ENCODE measurements around the gene ORMDL2. TPM values are rescaled to one million over a fixed set of nuclear protein-coding genes. Genes with fewer than 3 reads are reported as not detected.
A peak's percentile ranks its signal among the peaks of the same experiment; 100 is the strongest.

Gene ORMDL2
- total and polyA plus RNA-seq, 8 donors: 0.89 to 53.9 (median 12.7) TPM; not detected in 1

DNA sequence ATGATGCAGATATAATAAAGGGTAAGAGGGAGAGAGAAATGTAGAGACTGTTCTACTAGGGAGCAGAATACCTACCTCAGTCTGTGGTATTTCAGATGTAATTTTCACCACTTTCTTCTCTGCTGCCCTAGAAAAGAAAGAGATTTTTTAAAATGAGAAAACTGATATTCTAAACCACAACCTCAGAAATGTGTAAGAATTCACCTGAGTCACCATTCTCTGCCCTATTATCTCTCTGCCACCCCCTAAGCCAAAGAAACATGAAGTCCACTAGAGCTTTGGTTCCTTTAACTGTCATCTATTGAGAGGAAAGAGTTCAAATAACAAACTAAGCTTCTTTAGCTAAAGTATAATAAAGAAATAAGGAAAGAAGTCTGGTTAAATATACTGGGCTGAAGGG is 21.9 kb upstream of the ORMDL2 start:
- Histone ChIP-seq H3K36me3 (peaks cover 52 to 100% (median 94%) of the 10 kb centered on the region in 4 donors), H3K27me3 (no peaks in the 10 kb centered on the region), H3K27ac (no peak overlapping the region), H3K4me3 (no peak overlapping the region), H3K4me1 (peaks cover 0 to 5% (median 0%) of the 10 kb centered on the region in 4 donors), H3K9me3 (no peaks in the 10 kb centered on the region)
- TF ChIP-seq POLR2AphosphoS5 (IDR thresholded peaks at IDR 0.05) (no peak), EP300 (IDR thresholded peaks at IDR 0.05) (no peak), POLR2A (IDR thresholded peaks at IDR 0.05) (no peak)
- TF ChIP-seq, protein P1, sequence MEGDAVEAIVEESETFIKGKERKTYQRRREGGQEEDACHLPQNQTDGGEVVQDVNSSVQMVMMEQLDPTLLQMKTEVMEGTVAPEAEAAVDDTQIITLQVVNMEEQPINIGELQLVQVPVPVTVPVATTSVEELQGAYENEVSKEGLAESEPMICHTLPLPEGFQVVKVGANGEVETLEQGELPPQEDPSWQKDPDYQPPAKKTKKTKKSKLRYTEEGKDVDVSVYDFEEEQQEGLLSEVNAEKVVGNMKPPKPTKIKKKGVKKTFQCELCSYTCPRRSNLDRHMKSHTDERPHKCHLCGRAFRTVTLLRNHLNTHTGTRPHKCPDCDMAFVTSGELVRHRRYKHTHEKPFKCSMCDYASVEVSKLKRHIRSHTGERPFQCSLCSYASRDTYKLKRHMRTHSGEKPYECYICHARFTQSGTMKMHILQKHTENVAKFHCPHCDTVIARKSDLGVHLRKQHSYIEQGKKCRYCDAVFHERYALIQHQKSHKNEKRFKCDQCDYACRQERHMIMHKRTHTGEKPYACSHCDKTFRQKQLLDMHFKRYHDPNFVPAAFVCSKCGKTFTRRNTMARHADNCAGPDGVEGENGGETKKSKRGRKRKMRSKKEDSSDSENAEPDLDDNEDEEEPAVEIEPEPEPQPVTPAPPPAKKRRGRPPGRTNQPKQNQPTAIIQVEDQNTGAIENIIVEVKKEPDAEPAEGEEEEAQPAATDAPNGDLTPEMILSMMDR (IDR thresholded peaks at IDR 0.05): no peak
- DNase-seq: no peak
- intact Hi-C loops (cut with DNase I; ENCODE audit: low total_unique reads): loop anchor here (10.0 kb wide), 1 partner anchor 51 kb away; the partner anchor contains the start of gene GDF11

DNA sequence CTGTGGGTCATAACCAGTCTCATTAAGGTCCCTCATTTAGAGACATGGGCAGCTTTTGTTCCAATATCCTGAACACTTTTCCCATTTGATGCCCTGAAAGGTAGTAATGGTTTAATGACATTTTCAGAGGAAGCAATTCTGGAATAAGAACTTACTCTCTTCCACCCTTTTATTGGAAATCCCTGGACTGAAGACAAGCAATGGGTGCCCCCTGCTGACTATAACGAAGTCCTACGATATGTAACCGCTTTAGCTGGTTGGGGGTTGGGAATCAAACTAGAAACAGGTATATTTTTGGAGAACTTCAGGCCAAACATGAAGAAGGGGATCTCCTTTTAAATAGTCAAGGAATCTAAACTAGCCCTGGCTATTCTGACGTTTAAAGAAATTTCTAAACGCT is 20.8 kb upstream of the ORMDL2 start:
- no peaks in the 10 kb centered on the region for H3K27me3 ChIP-seq
- peaks cover 54 to 100% (median 96%) of the 10 kb centered on the region in 4 donors for H3K36me3 ChIP-seq

DNA sequence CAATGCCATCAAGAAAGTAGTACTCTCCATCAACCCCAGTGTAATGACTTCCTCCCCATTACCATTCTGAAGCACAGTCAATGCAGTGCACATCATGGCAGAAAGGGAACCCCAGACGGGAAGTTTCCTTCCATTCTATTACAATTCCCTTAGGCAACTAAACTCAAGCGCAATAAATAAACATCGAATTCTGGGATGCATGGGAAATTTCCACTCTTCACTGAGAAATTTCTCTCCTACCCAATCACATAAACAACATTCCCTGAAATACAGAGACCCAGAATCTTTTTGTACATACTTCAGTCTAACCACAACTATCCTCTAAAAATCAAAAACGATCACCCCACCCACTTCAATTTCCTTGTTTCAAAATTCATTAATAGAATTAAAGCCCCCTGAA is 20.3 kb upstream of the ORMDL2 start:
- 78 to 84% (median 80%) methylated on average over 4 of the region's 4 CpGs for WGBS, 5 donors
- Histone ChIP-seq H3K36me3 (peaks cover 53 to 100% (median 95%) of the 10 kb centered on the region in 4 donors), H3K4me1 (peaks cover 0 to 5% (median 0%) of the 10 kb centered on the region in 4 donors), H3K27ac (no peak overlapping the region), H3K4me3 (no peak overlapping the region), H3K27me3 (no peaks in the 10 kb centered on the region), H3K9me3 (no peaks in the 10 kb centered on the region)
- intact Hi-C loops (cut with DNase I; ENCODE audit: low total_unique reads): loop anchor here (10.0 kb wide), 1 partner anchor 53 kb away; the partner anchor contains the start of gene GDF11
- DNase-seq: no peak
- TF ChIP-seq EP300 (IDR thresholded peaks at IDR 0.05): no peak
- no peak for TF ChIP-seq POLR2AphosphoS5 (IDR thresholded peaks at IDR 0.05)
- TF ChIP-seq POLR2A (IDR thresholded peaks at IDR 0.05): no peak
- TF ChIP-seq, protein P1 (IDR thresholded peaks at IDR 0.05): no peak

More for the DNA sequence above, 20.8 kb upstream of the ORMDL2 start:
- TF ChIP-seq, protein P1 (IDR thresholded peaks at IDR 0.05): peak in 3 of 7 experiments; percentile 8 to 33 (median 13)
- TF ChIP-seq EP300 (IDR thresholded peaks at IDR 0.05): no peak
- 51 to 55% (median 54%) methylated on average over 5 of the region's 5 CpGs for WGBS, 5 donors
- intact Hi-C loops (cut with DNase I; ENCODE audit: low total_unique reads): loop anchor here (10.0 kb wide), 1 partner anchor 52 kb away; the partner anchor contains the start of gene GDF11
- no peak overlapping the region for H3K4me3 ChIP-seq
- no peak overlapping the region for H3K27ac ChIP-seq
- H3K4me1 ChIP-seq: peaks cover 0 to 5% (median 0%) of the 10 kb centered on the region in 4 donors
- no peaks in the 10 kb centered on the region for H3K9me3 ChIP-seq
- DNase-seq: peak in 1 of 2 donors; percentile 80

DNA sequence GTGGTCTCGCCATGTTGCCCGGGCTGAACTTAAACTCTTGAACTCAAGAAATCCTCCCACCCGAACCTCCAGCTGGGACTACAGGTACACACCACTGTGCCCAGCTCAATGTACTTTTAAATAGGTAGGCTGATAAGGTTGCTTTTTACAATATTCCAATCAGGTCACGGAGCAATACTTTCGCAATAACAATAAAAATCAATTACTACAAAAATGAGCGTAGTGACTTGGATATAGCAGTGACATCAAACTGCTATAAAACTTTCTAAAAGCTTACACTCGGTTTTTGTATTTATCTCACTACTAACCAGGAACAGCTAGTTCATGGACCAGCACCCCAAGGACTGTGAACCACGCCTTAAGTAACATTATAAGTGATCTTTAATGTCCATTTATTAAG is 10.9 kb upstream of the ORMDL2 start:
- Histone ChIP-seq H3K27me3 (no peaks in the 10 kb centered on the region), H3K4me1 (peaks cover 0 to 41% (median 17%) of the 10 kb centered on the region in 4 donors), H3K9me3 (no peaks in the 10 kb centered on the region), H3K27ac (no peak overlapping the region), H3K4me3 (no peak overlapping the region), H3K36me3 (peaks cover 24 to 50% (median 44%) of the 10 kb centered on the region in 4 donors)
- WGBS, 5 donors: 88 to 93% (median 91%) methylated on average over 8 of the region's 8 CpGs
- TF ChIP-seq, protein P1 (IDR thresholded peaks at IDR 0.05): no peak
- TF ChIP-seq POLR2A (IDR thresholded peaks at IDR 0.05) (no peak), EP300 (IDR thresholded peaks at IDR 0.05) (no peak), POLR2AphosphoS5 (IDR thresholded peaks at IDR 0.05) (no peak)
- intact Hi-C loops (cut with DNase I; ENCODE audit: low total_unique reads): no loop called here
- DNase-seq: no peak
